HG03108 (cell line): ENCODE data around the gene TNIP3.

Experiments
- ATAC-seq: cut with Tn5 transposase; IDR thresholded peaks from one replicate; pipeline ENCODE4 v1.9.1; 2021; ENCODE audit warnings: moderate library complexity; ENCODE audit not compliant: unreplicated experiment

TNIP3 gene

DNA sequence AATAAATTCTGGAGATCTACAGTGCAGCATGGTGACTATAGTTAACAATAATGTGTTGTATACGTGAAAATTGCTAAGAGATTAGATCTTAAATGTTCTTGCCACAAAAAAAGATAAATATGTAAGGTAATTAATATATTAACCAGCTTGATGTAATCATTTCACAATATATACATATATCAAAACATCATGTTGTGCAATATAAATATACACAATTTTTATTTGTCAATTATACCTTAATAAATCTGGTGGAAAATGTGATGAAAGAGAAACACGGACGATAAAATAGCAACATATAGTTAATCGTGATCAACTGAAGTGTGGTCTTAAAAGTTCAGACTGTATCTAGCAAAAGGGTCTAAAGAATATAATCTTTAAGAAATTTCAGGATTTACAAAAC, 75.3 kb downstream of the TNIP3 start:
- ATAC-seq, result no peak
